ENCODE results near the gene NUPR2.
"Not testable (repeated sequence)": the region's sequence is repeated elsewhere in the genome, so short reads cannot be mapped to it uniquely, and the experiment has no call there.

NUPR2 gene

DNA sequence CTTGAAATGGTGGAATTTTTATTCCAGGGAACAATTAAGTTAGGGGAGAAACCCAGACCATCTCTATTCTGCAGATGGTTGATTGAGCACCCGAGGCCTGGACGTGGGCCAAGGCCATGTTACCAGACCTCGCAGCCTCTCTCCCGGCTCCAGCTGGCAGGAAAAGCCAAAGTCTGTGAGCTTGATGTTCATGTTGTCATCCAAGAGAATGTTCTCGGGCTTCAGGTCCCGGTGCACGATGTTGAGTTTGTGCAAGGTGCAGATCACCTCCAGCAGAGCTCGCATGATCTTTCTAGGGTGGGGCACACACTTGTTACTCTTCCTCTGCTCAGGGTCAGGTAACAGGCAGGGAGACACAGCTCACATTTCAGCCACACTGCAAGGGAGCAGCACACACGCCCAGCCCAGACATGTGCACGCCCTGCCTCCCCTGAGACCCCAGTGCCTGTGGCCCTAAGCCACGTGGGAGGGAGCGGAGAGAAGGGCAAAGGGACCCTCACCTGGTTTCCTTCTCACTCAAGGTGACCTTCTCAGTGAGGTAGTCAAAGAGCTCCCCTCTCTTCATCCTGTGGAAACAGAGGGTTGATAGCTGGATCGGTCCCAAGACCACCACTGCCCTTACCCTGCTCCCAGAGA lies 32.9 kb downstream of the NUPR2 start:
- no peak for DNase-seq

DNA sequence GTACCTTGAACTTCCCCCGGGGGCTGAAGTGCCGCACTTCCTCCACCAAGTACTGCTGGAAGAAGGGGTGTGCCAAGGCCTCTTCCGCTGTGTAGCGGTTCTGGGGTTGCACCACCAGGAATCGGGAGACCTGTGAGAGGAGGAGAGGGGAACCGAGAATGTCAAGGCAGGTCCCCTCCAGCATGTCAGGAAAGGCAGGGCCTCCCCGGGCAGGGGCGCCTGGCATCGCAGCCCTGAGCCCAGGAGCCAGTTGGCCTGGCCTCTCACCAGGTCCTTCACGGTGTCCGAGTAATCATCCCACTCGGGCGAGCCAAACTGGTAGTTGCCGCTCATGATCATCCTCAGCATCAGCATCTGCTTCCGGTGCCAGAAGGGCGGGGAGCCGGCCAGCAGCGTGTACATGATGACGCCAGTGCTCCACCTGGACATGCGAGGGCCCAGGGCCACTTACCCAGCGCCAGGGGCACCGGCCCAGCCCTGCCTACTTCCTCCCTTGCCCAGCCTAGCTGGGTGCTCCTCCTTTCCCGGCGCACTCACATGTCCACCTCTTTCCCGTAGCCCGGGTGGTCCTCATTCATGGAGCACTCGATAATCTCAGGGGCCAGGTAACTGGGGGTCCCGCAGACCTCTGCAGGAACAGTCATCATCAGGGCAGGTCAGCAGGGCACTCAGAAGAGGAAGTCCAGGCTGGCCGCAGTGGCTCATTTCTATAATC lies 34.4 kb downstream of the NUPR2 start:
- DNase-seq = no peak

- DNase-seq = not testable (repeated sequence)
Measured at GRCh38 chr7:56080726-56081435, 35.3 kb downstream of the NUPR2 start.

DNA sequence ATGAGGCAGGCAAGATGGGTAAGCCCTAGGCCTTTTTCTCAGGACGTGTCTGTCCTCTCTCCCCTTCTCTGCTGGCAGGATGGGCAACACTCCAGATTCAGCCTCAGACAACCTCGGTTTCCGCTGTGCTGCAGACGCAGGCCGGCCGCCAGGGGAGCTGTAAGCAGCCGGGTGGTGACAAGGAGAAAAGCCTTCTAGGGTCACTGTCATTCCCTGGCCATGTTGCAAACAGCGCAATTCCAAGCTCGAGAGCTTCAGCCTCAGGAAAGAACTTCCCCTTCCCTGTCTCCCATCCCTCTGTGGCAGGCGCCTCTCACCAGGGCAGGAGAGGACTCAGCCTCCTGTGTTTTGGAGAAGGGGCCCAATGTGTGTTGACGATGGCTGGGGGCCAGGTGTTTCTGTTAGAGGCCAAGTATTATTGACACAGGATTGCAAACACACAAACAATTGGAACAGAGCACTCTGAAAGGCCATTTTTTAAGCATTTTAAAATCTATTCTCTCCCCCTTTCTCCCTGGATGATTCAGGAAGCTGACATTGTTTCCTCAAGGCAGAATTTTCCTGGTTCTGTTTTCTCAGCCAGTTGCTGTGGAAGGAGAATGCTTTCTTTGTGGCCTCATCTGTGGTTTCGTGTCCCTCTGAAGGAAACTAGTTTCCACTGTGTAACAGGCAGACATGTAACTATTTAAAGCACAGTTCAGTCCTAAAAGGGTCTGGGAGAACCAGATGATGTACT lies 36.6 kb downstream of the NUPR2 start:
- DNase-seq = peak; percentile 93 to 94

DNA sequence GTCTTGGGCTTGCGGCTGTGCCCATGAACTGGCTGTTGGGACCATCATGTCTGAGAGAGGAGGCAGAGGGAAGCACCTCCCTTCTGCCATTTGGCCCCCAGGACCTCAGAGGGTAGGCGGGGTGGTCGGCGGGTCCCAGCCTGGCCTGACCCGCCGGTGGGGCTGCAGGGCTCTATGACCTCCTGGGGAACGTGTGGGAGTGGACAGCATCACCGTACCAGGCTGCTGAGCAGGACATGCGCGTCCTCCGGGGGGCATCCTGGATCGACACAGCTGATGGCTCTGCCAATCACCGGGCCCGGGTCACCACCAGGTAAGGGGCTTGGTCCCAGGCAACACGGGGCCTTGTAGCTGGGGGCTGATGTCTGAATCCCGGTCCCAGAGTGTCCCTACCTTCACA lies 38.0 kb downstream of the NUPR2 start:
- DNase-seq = no peak

- no peak for DNase-seq
Measured at GRCh38 chr7:56077681-56078080, 38.5 kb downstream of the NUPR2 start.

- DNase-seq = peak; percentile 89 to 90
Measured at GRCh38 chr7:56074371-56074791, 41.8 kb downstream of the NUPR2 start.

GRCh38 chr7:56066376-56066775 lies 49.8 kb downstream of the NUPR2 start:
- DNase-seq = not testable (repeated sequence)

Data from Kasumi-1 (cell line).